Transverse colon (tissue), 4 donors: ENCODE measurements around the gene NPC1L1. TPM values are rescaled to one million over a fixed set of nuclear protein-coding genes. Genes with fewer than 3 reads are reported as not detected.

ENCODE experiments used
- DNase-seq: peaks from one replicate; pipeline ENCODE4 v3.0.0-alpha.2; 2019
- H3K27ac ChIP-seq, 4 donors: fragments of 200-600 bp; sonication (generic); 2 replicates each; pipeline ENCODE4 v1.5.1; 2016 to 2018; ENCODE audit warnings: inconsistent platforms in 4 of 4
- H3K27me3 ChIP-seq: fragments of 200-600 bp; sonication (generic); 2 replicates; pipeline ENCODE4 v1.5.1; 2017; ENCODE audit warnings: inconsistent platforms
- H3K36me3 ChIP-seq, 4 donors: fragments of 200-600 bp; sonication (generic); 2 replicates each; pipeline ENCODE4 v1.5.1; 2017 to 2019; ENCODE audit warnings: inconsistent platforms in 4 of 4
- H3K4me1 ChIP-seq, 4 donors: fragments of 200-600 bp; sonication (generic); 2 replicates each; pipeline ENCODE4 v1.5.1; 2017 to 2020; ENCODE audit warnings: inconsistent platforms in 4 of 4
- H3K4me3 ChIP-seq, 4 donors: fragments of 200-600 bp; sonication (generic); 1 replicate in 1 of 4; 2 replicates in 3 of 4; pipeline versions ENCODE4 v1.5.1 to v1.6.1; 2017 to 2019; ENCODE audit warnings: inconsistent platforms in 4 of 4
- H3K9me3 ChIP-seq, 2 donors: fragments of 200-600 bp; sonication (generic); 2 replicates each; pipeline ENCODE4 v1.5.1; 2017 to 2019; ENCODE audit warnings: inconsistent platforms in 2 of 2
- EP300 ChIP-seq: sonication (generic); formaldehyde crosslinking; IDR thresholded peaks from one replicate; pipeline ENCODE4 v1.6.1; 2017; ENCODE audit warnings: antibody characterized with exemption, low read depth
- POLR2A ChIP-seq: fragments of 450-650 bp; IDR thresholded peaks from one replicate; pipeline ENCODE4 v1.6.1; 2016; ENCODE audit warnings: antibody characterized with exemption, mild to moderate bottlenecking, moderate library complexity
- POLR2AphosphoS5 ChIP-seq, 3 donors: sonication (generic); formaldehyde crosslinking; IDR thresholded peaks; one replicate each; pipeline ENCODE4 v1.6.1; 2016; ENCODE audit warnings: antibody characterized with exemption in 3 of 3
- WGBS, 2 donors: methylation state at CpG; one replicate each; pipeline ENCODE4 v1.1.5; 2018; ENCODE audit warnings: low coverage in 1 of 2; 5-methylcytosine and 5-hydroxymethylcytosine counted together
- in situ Hi-C, 4 donors: fragments of 200-750 bp; cut with MboI; loops; one replicate each; pipeline versions ENCODE4 v1.15.0 to v1.15.1; 2017; ENCODE audit warnings: low sequenced_read_pairs in 3 of 4, low pct_ligation_motif_present in 1 of 4, low pct_unique_long_range_greater_than_20kb in 1 of 4
- intact Hi-C: fragments of 100-400 bp; cut with DNase I; formaldehyde crosslinking; loops from one replicate; pipeline ENCODE4 v1.15.1; 2023; ENCODE audit warnings: low total_unique reads
- total RNA-seq, 4 donors: library from RNA; depleted of rRNA; stranded (reverse); fragments of >200 nt; gene quantifications; one replicate each; pipeline ENCODE4 v1.1.0, GENCODE V29; 2016
- TF ChIP-seq, protein P1 (sequence below), 5 experiments: fragments of 200-600 bp in 3 of 5; fragments of 450-650 bp in 2 of 5; sonication (generic) in 3 of 5; IDR thresholded peaks; 1 replicate in 2 of 5; 2 replicates in 3 of 5; pipeline ENCODE4 v1.5.1; 2016 to 2017; ENCODE audit warnings: antibody characterized with exemption in 5 of 5, inconsistent platforms in 3 of 5, mild to moderate bottlenecking in 2 of 5, moderate library complexity in 1 of 5

Gene NPC1L1
- total RNA-seq, 4 donors from 2014 or later, result 0.48 TPM; not detected in 3

DNA sequence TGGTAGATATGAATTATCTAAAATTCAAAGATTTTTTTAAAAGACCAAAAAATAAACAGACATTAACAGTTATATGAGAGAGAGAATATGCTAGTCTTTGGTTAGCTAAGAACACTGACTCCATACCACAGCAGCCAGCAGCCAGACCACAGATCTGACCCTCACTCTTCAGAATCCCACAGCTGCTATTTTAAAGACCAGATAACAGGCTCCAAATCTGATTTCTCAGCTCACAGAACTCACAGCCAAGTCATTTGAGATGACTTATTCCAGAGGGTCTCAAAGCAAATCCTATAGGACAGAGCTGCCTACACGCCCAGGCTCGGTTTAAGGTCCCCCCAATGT is 71.0 kb downstream of the NPC1L1 start:
- DNase-seq, result no peak
- intact Hi-C loops, result no loop called here
- peaks cover 0 to 16% (median 5%) of the 10 kb centered on the region in 4 donors for H3K4me1 ChIP-seq

DNA sequence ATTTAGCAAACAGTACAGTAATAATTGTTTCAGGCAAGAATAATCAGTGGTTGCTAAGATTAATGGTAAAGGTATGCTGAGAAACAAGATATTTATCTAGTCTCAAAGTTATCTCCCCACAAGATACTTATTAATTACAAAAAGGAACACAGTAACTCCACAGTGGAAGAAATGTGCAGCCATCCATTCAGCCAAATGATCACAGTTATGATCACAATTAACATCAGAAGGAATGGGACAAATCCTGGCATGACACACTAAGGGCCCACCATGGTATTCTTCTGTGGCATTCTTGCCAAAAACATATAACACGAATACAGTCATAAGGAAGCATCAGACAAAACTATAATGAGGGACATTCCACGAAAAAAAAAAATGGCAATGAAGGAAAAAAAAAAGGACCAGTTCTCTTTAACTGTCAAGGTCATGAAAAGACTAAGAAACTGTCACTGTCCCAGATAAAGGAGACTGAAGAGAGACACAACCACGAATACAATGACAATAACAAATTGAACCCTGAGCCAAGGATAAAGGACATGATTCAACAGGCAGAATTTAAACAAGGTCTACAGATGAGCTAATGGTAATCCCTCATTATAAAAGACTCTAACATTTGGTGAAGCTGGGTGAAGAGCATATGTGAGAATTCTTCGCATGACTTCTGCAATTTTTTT is 71.5 kb downstream of the NPC1L1 start:
- in situ Hi-C loops (no loop called here), intact Hi-C loops (no loop called here)
- no peaks in the 10 kb centered on the region for H3K9me3 ChIP-seq
- H3K27me3 ChIP-seq, result no peaks in the 10 kb centered on the region
- TF ChIP-seq POLR2A, result no peak
- no peak for TF ChIP-seq EP300
- TF ChIP-seq, protein P1, sequence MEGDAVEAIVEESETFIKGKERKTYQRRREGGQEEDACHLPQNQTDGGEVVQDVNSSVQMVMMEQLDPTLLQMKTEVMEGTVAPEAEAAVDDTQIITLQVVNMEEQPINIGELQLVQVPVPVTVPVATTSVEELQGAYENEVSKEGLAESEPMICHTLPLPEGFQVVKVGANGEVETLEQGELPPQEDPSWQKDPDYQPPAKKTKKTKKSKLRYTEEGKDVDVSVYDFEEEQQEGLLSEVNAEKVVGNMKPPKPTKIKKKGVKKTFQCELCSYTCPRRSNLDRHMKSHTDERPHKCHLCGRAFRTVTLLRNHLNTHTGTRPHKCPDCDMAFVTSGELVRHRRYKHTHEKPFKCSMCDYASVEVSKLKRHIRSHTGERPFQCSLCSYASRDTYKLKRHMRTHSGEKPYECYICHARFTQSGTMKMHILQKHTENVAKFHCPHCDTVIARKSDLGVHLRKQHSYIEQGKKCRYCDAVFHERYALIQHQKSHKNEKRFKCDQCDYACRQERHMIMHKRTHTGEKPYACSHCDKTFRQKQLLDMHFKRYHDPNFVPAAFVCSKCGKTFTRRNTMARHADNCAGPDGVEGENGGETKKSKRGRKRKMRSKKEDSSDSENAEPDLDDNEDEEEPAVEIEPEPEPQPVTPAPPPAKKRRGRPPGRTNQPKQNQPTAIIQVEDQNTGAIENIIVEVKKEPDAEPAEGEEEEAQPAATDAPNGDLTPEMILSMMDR (IDR thresholded peaks at IDR 0.05), result no peak
- no peak for TF ChIP-seq POLR2AphosphoS5 (IDR thresholded peaks at IDR 0.05)
- no peak overlapping the region for H3K4me3 ChIP-seq
- DNase-seq, result no peak
- WGBS, 2 donors, result 52 to 70% methylated on average over 4 of the region's 4 CpGs
- no peak overlapping the region for H3K27ac ChIP-seq
- H3K4me1 ChIP-seq, result peaks cover 0 to 16% (median 5%) of the 10 kb centered on the region in 4 donors
- peaks cover 0 to 7% (median 2%) of the 10 kb centered on the region in 4 donors for H3K36me3 ChIP-seq

More for the DNA sequence above, 71.0 kb downstream of the NPC1L1 start:
- Histone ChIP-seq H3K27me3 (no peaks in the 10 kb centered on the region), H3K9me3 (no peaks in the 10 kb centered on the region), H3K27ac (no peak overlapping the region), H3K4me3 (no peak overlapping the region), H3K36me3 (peaks cover 0 to 7% (median 2%) of the 10 kb centered on the region in 4 donors)
- TF ChIP-seq POLR2AphosphoS5 (IDR thresholded peaks at IDR 0.05), result no peak
- no peak for TF ChIP-seq EP300
- TF ChIP-seq, protein P1 (IDR thresholded peaks at IDR 0.05), result no peak
- no peak for TF ChIP-seq POLR2A
- in situ Hi-C loops, result no loop called here
- 97% methylated on average over 2 of the region's 2 CpGs; no CpG with 5 or more reads in 1 of the 2 donors for WGBS, 2 donors

DNA sequence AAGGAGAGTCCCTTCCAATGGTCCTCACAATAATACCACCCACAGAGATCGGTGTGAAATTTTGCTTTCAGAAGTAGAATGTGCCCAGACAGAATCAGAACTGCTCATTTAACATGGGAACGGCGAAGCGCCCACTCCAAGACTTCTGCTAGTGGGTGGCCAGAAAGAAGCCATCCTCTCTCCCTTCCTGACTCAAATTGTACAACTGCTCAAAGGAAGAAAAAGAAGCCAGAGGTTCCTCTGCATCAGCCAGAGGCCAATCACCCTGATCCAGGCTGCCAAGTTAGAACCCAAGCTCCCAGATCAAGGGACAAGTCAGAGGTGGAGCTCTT is 73.9 kb downstream of the NPC1L1 start:
- WGBS, 2 donors, result 96 to 100% methylated on average over 4 of the region's 4 CpGs
- Histone ChIP-seq H3K4me1 (peaks cover 0 to 10% (median 2%) of the 10 kb centered on the region in 4 donors), H3K27ac (no peak overlapping the region), H3K4me3 (no peak overlapping the region), H3K9me3 (no peaks in the 10 kb centered on the region), H3K27me3 (no peaks in the 10 kb centered on the region), H3K36me3 (peaks cover 0 to 7% (median 2%) of the 10 kb centered on the region in 4 donors)
- TF ChIP-seq EP300, result no peak
- TF ChIP-seq POLR2AphosphoS5 (IDR thresholded peaks at IDR 0.05), result no peak
- TF ChIP-seq POLR2A, result no peak
- TF ChIP-seq, protein P1 (IDR thresholded peaks at IDR 0.05), result no peak
- no peak for DNase-seq
- intact Hi-C loops (no loop called here), in situ Hi-C loops (no loop called here)

DNA sequence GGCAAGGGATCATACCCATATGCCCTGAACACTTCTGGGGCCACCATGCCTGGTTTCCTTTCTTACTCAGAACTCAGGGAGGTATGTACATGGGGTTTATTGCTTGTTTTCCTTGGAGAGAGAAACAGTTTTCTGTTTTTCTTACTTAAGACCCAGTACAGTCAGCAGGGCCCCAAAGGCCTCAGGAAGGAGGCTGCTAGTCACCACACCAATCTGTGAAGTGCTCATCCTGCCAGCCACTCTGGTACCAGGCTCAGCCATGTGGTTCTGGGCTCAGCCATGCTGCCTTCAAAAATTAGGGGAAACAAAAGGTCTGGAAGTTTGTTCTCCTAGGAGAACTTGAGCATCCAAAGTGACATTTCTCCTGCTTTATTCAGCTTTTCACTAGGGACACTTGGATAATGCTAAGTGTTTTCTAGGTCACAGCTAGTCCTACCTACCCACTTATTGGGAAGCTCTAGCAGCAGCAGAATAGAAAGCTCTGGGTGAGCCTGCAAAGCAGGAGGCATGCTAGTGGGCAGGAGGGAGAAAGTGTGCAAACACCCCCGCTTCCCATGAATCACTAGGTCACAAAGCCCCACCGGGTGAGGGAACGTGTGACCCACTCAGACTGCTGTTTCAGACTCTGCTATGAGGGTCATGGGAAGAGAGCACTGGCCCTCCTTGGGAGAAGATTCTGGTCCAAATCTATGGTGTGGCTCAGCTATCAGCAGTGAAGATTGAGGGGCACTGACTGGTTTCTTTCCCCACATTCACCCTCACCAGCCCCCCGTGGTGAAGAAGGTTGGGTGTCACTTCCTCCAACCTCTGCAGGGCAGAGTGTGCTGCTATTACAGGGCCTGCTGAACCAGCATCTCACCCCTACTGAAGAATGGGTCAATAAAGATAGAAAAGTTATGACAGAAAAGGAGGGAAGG is 74.6 kb downstream of the NPC1L1 start:
- DNase-seq, result no peak
- Histone ChIP-seq H3K27ac (no peak overlapping the region), H3K4me3 (no peak overlapping the region), H3K9me3 (no peaks in the 10 kb centered on the region), H3K4me1 (peaks cover 0 to 13% (median 5%) of the 10 kb centered on the region in 4 donors), H3K27me3 (no peaks in the 10 kb centered on the region), H3K36me3 (peaks cover 0 to 7% (median 2%) of the 10 kb centered on the region in 4 donors)
- intact Hi-C loops (no loop called here), in situ Hi-C loops (no loop called here)
- WGBS, 2 donors, result 70% methylated on average over 4 of the region's 4 CpGs; no CpG with 5 or more reads in 1 of the 2 donors
- TF ChIP-seq EP300 (no peak), POLR2A (no peak), POLR2AphosphoS5 (IDR thresholded peaks at IDR 0.05) (no peak)
- TF ChIP-seq, protein P1 (IDR thresholded peaks at IDR 0.05), result no peak
